DOHH2 (cell line): Measurements from ENCODE around the gene TNFSF8.

Experiments used
- H3F3A ChIP-seq: fragments of 200-600 bp; sonication (generic), shearing (Covaris generic); 2 replicates; pipeline ENCODE4 v1.6.0; 2016; ENCODE audit warnings: antibody characterized with exemption, mild to moderate bottlenecking; ENCODE audit not compliant: control insufficient read depth, insufficient read depth
- H3K27ac ChIP-seq: fragments of 200-600 bp; sonication (generic); 2 replicates; pipeline ENCODE4 v1.5.1; 2014; ENCODE audit warnings: low read depth, mild to moderate bottlenecking, low read length, moderate library complexity
- H3K27me3 ChIP-seq: fragments of 200-600 bp; sonication (generic); 2 replicates; pipeline ENCODE4 v1.6.1; 2014; ENCODE audit warnings: mild to moderate bottlenecking, low read length, mixed read lengths; ENCODE audit not compliant: control insufficient read depth
- H3K36me3 ChIP-seq: fragments of 200-600 bp; sonication (generic); 2 replicates; pipeline ENCODE4 v1.6.1; 2014; ENCODE audit warnings: mild to moderate bottlenecking, low read length, moderate library complexity, mixed read lengths; ENCODE audit not compliant: control insufficient read depth
- H3K4me1 ChIP-seq: fragments of 200-600 bp; sonication (generic); 2 replicates; pipeline ENCODE4 v1.6.1; 2014; ENCODE audit warnings: mild to moderate bottlenecking, low read length, mixed read lengths; ENCODE audit not compliant: control insufficient read depth
- H3K4me2 ChIP-seq: fragments of 200-600 bp; sonication (generic); 2 replicates; pipeline ENCODE4 v1.6.0; 2014; ENCODE audit warnings: mild to moderate bottlenecking, low read length, moderate library complexity
- H3K4me3 ChIP-seq: fragments of 200-600 bp; sonication (generic); 2 replicates; pipeline ENCODE4 v1.5.1; 2014; ENCODE audit warnings: mild to moderate bottlenecking, low read length, mixed read lengths
- H3K79me2 ChIP-seq: fragments of 200-600 bp; sonication (generic); 2 replicates; pipeline ENCODE4 v1.6.1; 2014; ENCODE audit warnings: mild to moderate bottlenecking, low read length, mixed read lengths; ENCODE audit not compliant: control insufficient read depth
- H3K9me2 ChIP-seq: fragments of 200-600 bp; sonication (generic); replicated peaks from 2 replicates; pipeline ENCODE4 v1.6.1; 2014; ENCODE audit warnings: mild to moderate bottlenecking, low read length, mixed read lengths; ENCODE audit not compliant: control insufficient read depth
- H3K9me3 ChIP-seq: fragments of 200-600 bp; sonication (generic); 2 replicates; pipeline ENCODE4 v1.6.1; 2014; ENCODE audit warnings: antibody characterized with exemption, low read length, mixed read lengths; ENCODE audit not compliant: control insufficient read depth, insufficient read depth
- H4K20me1 ChIP-seq: fragments of 200-600 bp; sonication (generic); 2 replicates; pipeline ENCODE4 v1.6.0; 2014; ENCODE audit warnings: low read depth, mild to moderate bottlenecking, antibody characterized with exemption, low read length, moderate library complexity; ENCODE audit not compliant: control insufficient read depth, insufficient read depth
- EZH2phosphoT487 ChIP-seq: fragments of 200-600 bp; sonication (generic); IDR thresholded peaks from 2 replicates; pipeline ENCODE4 v1.6.1; 2017; ENCODE audit warnings: borderline replicate concordance, mild to moderate bottlenecking, antibody characterized with exemption, low read length, moderate library complexity, mixed read lengths
- TF ChIP-seq, protein P1 (sequence below): fragments of 200-600 bp; sonication (generic); IDR thresholded peaks from one replicate; pipeline ENCODE4 v1.5.1; 2014; ENCODE audit warnings: antibody characterized with exemption, mild to moderate bottlenecking, low read depth, low read length; ENCODE audit not compliant: poor library complexity, severe bottlenecking

Gene TNFSF8

DNA sequence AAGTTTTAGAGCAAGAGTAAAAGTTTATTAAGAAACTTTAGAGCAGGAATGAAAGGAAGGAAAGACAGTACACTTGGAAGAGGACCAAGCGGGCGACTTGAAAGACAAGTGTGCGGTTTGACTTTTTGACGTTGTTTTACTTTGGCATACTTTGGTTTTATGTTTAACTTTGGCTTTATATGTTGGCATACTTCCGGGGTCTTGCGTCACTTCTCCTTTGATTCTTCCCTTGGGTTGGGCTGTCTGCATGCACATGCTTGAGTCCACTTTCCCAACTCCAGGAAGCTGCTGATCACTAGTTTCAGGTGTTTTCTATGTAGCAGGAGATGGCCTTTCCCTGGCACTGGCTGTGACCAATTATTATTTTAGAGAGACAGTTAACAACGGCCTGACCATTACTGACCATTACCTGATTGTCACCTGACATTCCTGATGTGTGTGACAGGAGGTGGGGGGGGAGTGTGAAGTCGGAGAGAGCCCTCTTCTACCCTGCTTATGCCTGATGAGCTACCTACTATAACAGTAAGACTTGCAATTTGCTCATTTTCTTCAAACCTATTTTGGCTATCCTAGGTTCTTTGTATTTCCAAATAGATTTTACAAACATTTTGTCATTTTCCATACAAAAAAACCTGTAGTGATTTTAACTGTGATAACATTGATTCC is 45.5 kb downstream of the TNFSF8 start:
- Histone ChIP-seq H3F3A (no peaks in the 10 kb centered on the region), H3K36me3 (no peaks in the 10 kb centered on the region), H3K9me2 (no peaks in the 10 kb centered on the region), H3K79me2 (no peaks in the 10 kb centered on the region), H4K20me1 (no peaks in the 10 kb centered on the region), H3K27ac (no peak overlapping the region), H3K4me2 (no peak overlapping the region), H3K9me3 (peaks cover 8% of the 10 kb centered on the region), H3K27me3 (no peaks in the 10 kb centered on the region), H3K4me3 (no peak overlapping the region), H3K4me1 (peaks cover 4% of the 10 kb centered on the region; the same call in 1 of the 2 replicates)
- TF ChIP-seq, protein P1, sequence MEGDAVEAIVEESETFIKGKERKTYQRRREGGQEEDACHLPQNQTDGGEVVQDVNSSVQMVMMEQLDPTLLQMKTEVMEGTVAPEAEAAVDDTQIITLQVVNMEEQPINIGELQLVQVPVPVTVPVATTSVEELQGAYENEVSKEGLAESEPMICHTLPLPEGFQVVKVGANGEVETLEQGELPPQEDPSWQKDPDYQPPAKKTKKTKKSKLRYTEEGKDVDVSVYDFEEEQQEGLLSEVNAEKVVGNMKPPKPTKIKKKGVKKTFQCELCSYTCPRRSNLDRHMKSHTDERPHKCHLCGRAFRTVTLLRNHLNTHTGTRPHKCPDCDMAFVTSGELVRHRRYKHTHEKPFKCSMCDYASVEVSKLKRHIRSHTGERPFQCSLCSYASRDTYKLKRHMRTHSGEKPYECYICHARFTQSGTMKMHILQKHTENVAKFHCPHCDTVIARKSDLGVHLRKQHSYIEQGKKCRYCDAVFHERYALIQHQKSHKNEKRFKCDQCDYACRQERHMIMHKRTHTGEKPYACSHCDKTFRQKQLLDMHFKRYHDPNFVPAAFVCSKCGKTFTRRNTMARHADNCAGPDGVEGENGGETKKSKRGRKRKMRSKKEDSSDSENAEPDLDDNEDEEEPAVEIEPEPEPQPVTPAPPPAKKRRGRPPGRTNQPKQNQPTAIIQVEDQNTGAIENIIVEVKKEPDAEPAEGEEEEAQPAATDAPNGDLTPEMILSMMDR: no peak
- TF ChIP-seq EZH2phosphoT487: no peak

DNA sequence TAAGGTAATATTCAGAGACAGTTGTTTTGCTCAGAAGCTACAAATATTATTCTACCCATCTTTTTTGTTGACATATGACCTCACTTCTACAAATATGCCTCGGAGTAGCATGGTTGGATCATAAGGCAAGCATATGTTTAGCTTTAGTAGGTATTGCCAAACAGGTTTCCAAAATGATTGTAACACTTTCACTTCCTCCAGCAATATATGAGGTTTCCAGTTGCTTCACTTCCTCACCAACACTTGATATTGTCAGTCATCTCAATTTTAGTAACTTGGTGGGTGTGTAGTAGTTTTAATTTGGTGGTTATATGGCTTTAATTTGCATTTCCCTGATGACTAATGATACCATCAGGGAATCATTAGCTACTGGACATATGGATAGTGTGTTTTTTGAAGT is 46.7 kb downstream of the TNFSF8 start:
- H3K79me2 ChIP-seq: no peaks in the 10 kb centered on the region
- TF ChIP-seq EZH2phosphoT487: no peak
- TF ChIP-seq, protein P1: no peak
- H3K27me3 ChIP-seq: no peaks in the 10 kb centered on the region
- H3F3A ChIP-seq: no peaks in the 10 kb centered on the region
- H3K36me3 ChIP-seq: no peaks in the 10 kb centered on the region
- H4K20me1 ChIP-seq: no peaks in the 10 kb centered on the region
- H3K4me3 ChIP-seq: no peak overlapping the region
- no peak overlapping the region for H3K4me2 ChIP-seq
- no peak overlapping the region for H3K27ac ChIP-seq
- H3K4me1 ChIP-seq: peaks cover 4% of the 10 kb centered on the region; the same call in 1 of the 2 replicates
- no peaks in the 10 kb centered on the region for H3K9me2 ChIP-seq
- peaks cover 8% of the 10 kb centered on the region for H3K9me3 ChIP-seq

DNA sequence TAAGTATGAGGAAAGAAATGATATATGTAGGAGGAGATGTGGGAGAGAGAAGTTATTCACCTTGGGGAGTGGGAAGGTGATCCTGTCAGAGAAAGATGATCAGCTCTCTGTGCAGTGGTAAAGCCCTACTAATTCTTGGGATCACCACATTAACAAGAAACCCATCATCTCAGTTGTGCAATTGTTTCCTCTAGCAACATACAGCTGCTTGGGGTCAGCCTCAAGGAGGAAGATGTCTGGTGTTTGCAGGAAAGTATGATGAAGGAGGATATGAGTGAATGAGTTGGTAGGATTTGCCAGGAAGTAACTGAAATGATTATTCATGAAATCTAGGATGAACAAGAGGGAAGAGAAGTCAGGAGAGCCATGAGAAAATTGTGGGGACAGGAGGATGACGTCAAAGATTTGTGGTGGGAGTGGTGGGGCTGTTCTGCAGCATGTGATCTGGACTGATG is 50.1 kb downstream of the TNFSF8 start:
- Histone ChIP-seq H3K27me3 (no peaks in the 10 kb centered on the region), H3K9me2 (no peaks in the 10 kb centered on the region), H3K4me2 (no peak overlapping the region), H3K27ac (no peak overlapping the region), H3K9me3 (peaks cover 14% of the 10 kb centered on the region; the same call in 1 of the 2 replicates), H3K4me1 (peaks cover 4% of the 10 kb centered on the region; the same call in 1 of the 2 replicates), H3K79me2 (no peaks in the 10 kb centered on the region), H4K20me1 (no peaks in the 10 kb centered on the region), H3K4me3 (no peak overlapping the region), H3K36me3 (no peaks in the 10 kb centered on the region), H3F3A (no peaks in the 10 kb centered on the region)
- no peak for TF ChIP-seq EZH2phosphoT487
- TF ChIP-seq, protein P1: no peak
